Fibroblast of skin of left quadriceps (primary cell): ENCODE measurements around the gene FAM171A1.
"Not testable (repeated sequence)": the region's sequence is repeated elsewhere in the genome, so short reads cannot be mapped to it uniquely, and the experiment has no call there.

Source experiments
- DNase-seq, 2 experiments: peaks; one replicate each; pipeline ENCODE4 v3.0.0-alpha.2; 2013; ENCODE audit warnings: low read depth in 2 of 2

FAM171A1 gene

GRCh38 chr10:15210521-15210920 is 160.6 kb downstream of the FAM171A1 start:
- DNase-seq, result no peak

- DNase-seq, result peak in 1 of 2 experiments; percentile 32
These were observed 161.1 kb downstream of the FAM171A1 start for GRCh38 chr10:15209827-15210509.

- no peak for DNase-seq
These were observed 162.9 kb downstream of the FAM171A1 start for GRCh38 chr10:15208221-15208620.

GRCh38 chr10:15207410-15207809 is 163.7 kb downstream of the FAM171A1 start:
- DNase-seq, result not testable (repeated sequence)

- DNase-seq, result no peak
These were observed 168.4 kb downstream of the FAM171A1 start for GRCh38 chr10:15202639-15203038.

GRCh38 chr10:15202301-15202621 is 168.8 kb downstream of the FAM171A1 start:
- not testable (repeated sequence) for DNase-seq

GRCh38 chr10:15201589-15202300 is 169.3 kb downstream of the FAM171A1 start:
- DNase-seq, result no peak

- DNase-seq, result peak; percentile 86
These were observed 170.5 kb downstream of the FAM171A1 start for GRCh38 chr10:15200626-15201025.

GRCh38 chr10:15197911-15198310 is 173.2 kb downstream of the FAM171A1 start:
- DNase-seq, result no peak

GRCh38 chr10:15197276-15197675 is 173.8 kb downstream of the FAM171A1 start:
- peak in 1 of 2 experiments; percentile 28 for DNase-seq

GRCh38 chr10:15196021-15196834 is 174.9 kb downstream of the FAM171A1 start:
- no peak for DNase-seq

GRCh38 chr10:15189133-15189885 is 181.8 kb downstream of the FAM171A1 start:
- no peak for DNase-seq

- DNase-seq, result no peak
These were observed 182.5 kb downstream of the FAM171A1 start for GRCh38 chr10:15188603-15189002.

GRCh38 chr10:15183689-15184481 is 187.2 kb downstream of the FAM171A1 start:
- DNase-seq, result no peak

GRCh38 chr10:15182540-15183207 is 188.4 kb downstream of the FAM171A1 start:
- DNase-seq, result peak; percentile 46 to 54

GRCh38 chr10:15181576-15182156 is 189.4 kb downstream of the FAM171A1 start:
- no peak for DNase-seq

GRCh38 chr10:15180736-15181135 is 190.4 kb downstream of the FAM171A1 start:
- DNase-seq, result no peak

- no peak for DNase-seq
These were observed 194.8 kb downstream of the FAM171A1 start for GRCh38 chr10:15176269-15176668.

GRCh38 chr10:15175587-15175986 is 195.5 kb downstream of the FAM171A1 start:
- no peak for DNase-seq

- no peak for DNase-seq
These were observed 198.7 kb downstream of the FAM171A1 start for GRCh38 chr10:15172306-15172840.
